HEK293 (cell line): Measurements from ENCODE around the gene MLH3.
A peak's percentile ranks its signal among the peaks of the same experiment; 100 is the strongest.

Experiments used
- CTCF ChIA-PET: fragments of 350-600 bp; formaldehyde crosslinking; extraction: SDS; loops from one replicate; lab custom pipeline; 2021; ENCODE audit warnings: antibody characterized with exemption; lab: Yijun Ruan, JAX
- POLR2A ChIA-PET: fragments of 300-600 bp; formaldehyde crosslinking; extraction: SDS; loops from one replicate; lab custom pipeline; 2020; ENCODE audit warnings: antibody characterized with exemption, inconsistent platforms; lab: Yijun Ruan, JAX
- H3K27ac ChIP-seq: fragments of 200-500 bp; sonication (Bioruptor generic); 2 replicates; pipeline ENCODE4 v1.5.1; 2014; ENCODE audit warnings: low read depth, low read length, control low read depth, inconsistent platforms; ENCODE audit errors: extremely low read depth
- H3K36me3 ChIP-seq, 2 experiments: fragments of 200-500 bp in 1 of 2; sonication (Bioruptor generic) in 1 of 2; 1 replicate in 1 of 2; 2 replicates in 1 of 2; pipeline ENCODE4 v1.5.1; 2014 to 2017; ENCODE audit warnings: inconsistent platforms in 2 of 2, low read length in 2 of 2; ENCODE audit not compliant: control insufficient read depth in 2 of 2, insufficient read depth in 1 of 2
- H3K4me1 ChIP-seq: fragments of 200-500 bp; sonication (Bioruptor generic); 2 replicates; pipeline ENCODE4 v1.5.1; 2014; ENCODE audit warnings: mild to moderate bottlenecking, low read length, inconsistent platforms; ENCODE audit not compliant: control insufficient read depth, insufficient read depth
- H3K4me3 ChIP-seq: 2 replicates; pipeline ENCODE4 v1.5.1; 2011; ENCODE audit warnings: low read depth, mild to moderate bottlenecking, control low read depth, low read length, moderate library complexity
- H3K9me3 ChIP-seq: fragments of 200-500 bp; sonication (Bioruptor generic); 2 replicates; pipeline ENCODE4 v1.5.1; 2014; ENCODE audit warnings: low read depth, low read length, inconsistent platforms; ENCODE audit not compliant: control insufficient read depth, insufficient read depth
- GFI1B ChIP-seq: fragments of 450-650 bp; formaldehyde crosslinking; IDR thresholded peaks from 2 replicates; pipeline ENCODE4 v1.5.1; 2016; ENCODE audit warnings: missing biosample characterization, missing genetic modification characterization
- GLIS2 ChIP-seq: fragments of 450-650 bp; formaldehyde crosslinking; IDR thresholded peaks from 2 replicates; pipeline ENCODE4 v1.5.1; 2016; ENCODE audit warnings: missing biosample characterization, missing genetic modification characterization
- KLF7 ChIP-seq: fragments of 450-650 bp; formaldehyde crosslinking; IDR thresholded peaks from 2 replicates; pipeline ENCODE4 v1.5.1; 2016; ENCODE audit warnings: missing biosample characterization, missing genetic modification characterization, borderline replicate concordance
- KLF9 ChIP-seq: fragments of 450-650 bp; formaldehyde crosslinking; IDR thresholded peaks from 2 replicates; pipeline ENCODE4 v1.5.1; 2016; ENCODE audit warnings: missing biosample characterization, missing genetic modification characterization, low read depth
- SCRT2 ChIP-seq: fragments of 450-650 bp; formaldehyde crosslinking; IDR thresholded peaks from 2 replicates; pipeline ENCODE4 v1.5.1; 2016; ENCODE audit warnings: missing biosample characterization, missing genetic modification characterization
- ZBTB1 ChIP-seq: fragments of 450-650 bp; formaldehyde crosslinking; IDR thresholded peaks from 2 replicates; pipeline ENCODE4 v1.5.1; 2016; ENCODE audit warnings: missing biosample characterization, missing genetic modification characterization
- ZBTB21 ChIP-seq: fragments of 450-650 bp; formaldehyde crosslinking; IDR thresholded peaks from 2 replicates; pipeline ENCODE4 v1.5.1; 2017; ENCODE audit warnings: missing biosample characterization, missing genetic modification characterization
- ZBTB7A ChIP-seq: fragments of 450-650 bp; formaldehyde crosslinking; IDR thresholded peaks from 2 replicates; pipeline ENCODE4 v1.5.1; 2016; ENCODE audit warnings: low read depth, missing biosample characterization, missing genetic modification characterization
- ZIC2 ChIP-seq: fragments of 450-650 bp; formaldehyde crosslinking; IDR thresholded peaks from 2 replicates; pipeline ENCODE4 v1.5.1; 2016; ENCODE audit warnings: missing biosample characterization, missing genetic modification characterization
- ZNF10 ChIP-seq: fragments of 450-650 bp; formaldehyde crosslinking; IDR thresholded peaks from 2 replicates; pipeline ENCODE4 v1.5.1; 2017; ENCODE audit warnings: missing biosample characterization, missing genetic modification characterization
- ZNF138 ChIP-seq: fragments of 450-650 bp; formaldehyde crosslinking; IDR thresholded peaks from 2 replicates; pipeline ENCODE4 v1.5.1; 2016; ENCODE audit warnings: missing biosample characterization, missing genetic modification characterization, borderline replicate concordance
- ZNF174 ChIP-seq: fragments of 450-650 bp; formaldehyde crosslinking; IDR thresholded peaks from 2 replicates; pipeline ENCODE4 v1.5.0; 2017; ENCODE audit warnings: missing biosample characterization, mild to moderate bottlenecking, missing genetic modification characterization
- ZNF23 ChIP-seq: fragments of 450-650 bp; formaldehyde crosslinking; IDR thresholded peaks from 2 replicates; pipeline ENCODE4 v1.5.1; 2016; ENCODE audit warnings: missing biosample characterization, missing genetic modification characterization, borderline replicate concordance
- ZNF26 ChIP-seq: fragments of 450-650 bp; formaldehyde crosslinking; IDR thresholded peaks from 2 replicates; pipeline ENCODE4 v1.5.1; 2016; ENCODE audit warnings: missing biosample characterization, missing genetic modification characterization
- ZNF280C ChIP-seq: fragments of 450-650 bp; formaldehyde crosslinking; IDR thresholded peaks from 2 replicates; pipeline ENCODE4 v1.5.1; 2016; ENCODE audit warnings: missing biosample characterization, missing genetic modification characterization
- ZNF341 ChIP-seq: fragments of 450-650 bp; formaldehyde crosslinking; IDR thresholded peaks from 2 replicates; pipeline ENCODE4; 2016; ENCODE audit warnings: low read depth, missing biosample characterization, missing genetic modification characterization
- ZNF350 ChIP-seq: fragments of 450-650 bp; formaldehyde crosslinking; IDR thresholded peaks from 2 replicates; pipeline ENCODE4 v1.5.0; 2017; ENCODE audit warnings: missing biosample characterization, mild to moderate bottlenecking, missing genetic modification characterization
- ZNF398 ChIP-seq: fragments of 450-650 bp; formaldehyde crosslinking; IDR thresholded peaks from 2 replicates; pipeline ENCODE4 v1.5.1; 2017; ENCODE audit warnings: missing biosample characterization, missing genetic modification characterization
- ZNF449 ChIP-seq: fragments of 450-650 bp; formaldehyde crosslinking; IDR thresholded peaks from 2 replicates; pipeline ENCODE4 v1.5.1; 2017; ENCODE audit warnings: missing biosample characterization, mild to moderate bottlenecking, missing genetic modification characterization, moderate library complexity
- ZNF645 ChIP-seq: fragments of 450-650 bp; formaldehyde crosslinking; IDR thresholded peaks from 2 replicates; pipeline ENCODE4; 2016; ENCODE audit warnings: missing biosample characterization, missing genetic modification characterization
- ZNF654 ChIP-seq: fragments of 450-650 bp; formaldehyde crosslinking; IDR thresholded peaks from 2 replicates; pipeline ENCODE4 v1.5.1; 2016; ENCODE audit warnings: low read depth, missing biosample characterization, missing genetic modification characterization
- ZNF664 ChIP-seq: fragments of 450-650 bp; formaldehyde crosslinking; IDR thresholded peaks from 2 replicates; pipeline ENCODE4 v1.5.1; 2016; ENCODE audit warnings: missing biosample characterization, missing genetic modification characterization
- ZNF707 ChIP-seq: fragments of 450-650 bp; formaldehyde crosslinking; IDR thresholded peaks from 2 replicates; pipeline ENCODE4 v1.5.1; 2016; ENCODE audit warnings: missing biosample characterization, missing genetic modification characterization
- ZSCAN23 ChIP-seq: fragments of 450-650 bp; formaldehyde crosslinking; IDR thresholded peaks from 2 replicates; pipeline ENCODE4 v1.5.1; 2016; ENCODE audit warnings: missing biosample characterization, missing genetic modification characterization
- ZXDB ChIP-seq: fragments of 450-650 bp; formaldehyde crosslinking; IDR thresholded peaks from 2 replicates; pipeline ENCODE4 v1.5.1; 2016; ENCODE audit warnings: missing biosample characterization, missing genetic modification characterization

Gene MLH3

GRCh38 chr14:75094896-75095295 lies 43.6 kb upstream of the MLH3 start:
- POLR2A ChIA-PET: no interaction called here
- Histone ChIP-seq H3K9me3 (no peaks in the 10 kb centered on the region), H3K4me1 (no peaks in the 10 kb centered on the region), H3K36me3 (peaks cover 75 to 87% of the 10 kb centered on the region in 2 experiments), H3K27ac (no peak overlapping the region), H3K4me3 (no peak overlapping the region)
- CTCF ChIA-PET: interaction anchor here (0.5 to 0.6 kb wide), 2 partner anchors 34 to 216 kb away, joined by 3 to 4 read pairs; no protein-coding TSS in a partner anchor
- TF ChIP-seq ZBTB21 (tag by site-specific recombination): no peak
- TF ChIP-seq ZNF10 (tag by site-specific recombination): no peak
- TF ChIP-seq ZNF707 (tag by site-specific recombination): no peak
- TF ChIP-seq ZNF654 (tag by site-specific recombination): no peak
- TF ChIP-seq GFI1B: no peak
- no peak for TF ChIP-seq ZNF350 (tag by site-specific recombination)
- TF ChIP-seq ZNF341 (tag by site-specific recombination): no peak

- CTCF ChIA-PET: interaction anchor here (0.7 to 7.5 kb wide), 2 partner anchors 146 to 399 kb away, joined by 3 to 66 read pairs; no protein-coding TSS in a partner anchor
- no peak overlapping the region for H3K27ac ChIP-seq
- peaks cover 65 to 77% of the 10 kb centered on the region in 2 experiments for H3K36me3 ChIP-seq
These were observed 41.4 kb upstream of the MLH3 start for GRCh38 chr14:75092698-75093097.

GRCh38 chr14:75091251-75091650 lies 40.0 kb upstream of the MLH3 start:
- Histone ChIP-seq H3K4me3 (no peak overlapping the region), H3K9me3 (no peaks in the 10 kb centered on the region), H3K4me1 (no peaks in the 10 kb centered on the region), H3K27ac (no peak overlapping the region), H3K36me3 (peaks cover 65 to 77% of the 10 kb centered on the region in 2 experiments)
- POLR2A ChIA-PET: interaction anchor here (0.6 kb wide), 1 partner anchor 168 kb away, joined by 3 read pairs; the partner anchor contains the start of gene RPS6KL1
- CTCF ChIA-PET: interaction anchor here (0.7 to 7.5 kb wide), 3 partner anchors 116 to 231 kb away, joined by 3 to 86 read pairs (median 66); no protein-coding TSS in a partner anchor
- TF ChIP-seq ZNF280C (tag by site-specific recombination): no peak
- no peak for TF ChIP-seq GLIS2 (tag by site-specific recombination)
- TF ChIP-seq ZNF449: no peak
- no peak for TF ChIP-seq ZNF26
- TF ChIP-seq ZNF398 (tag by site-specific recombination): no peak
- TF ChIP-seq ZNF664 (tag by site-specific recombination): no peak
- no peak for TF ChIP-seq ZBTB7A (tag by site-specific recombination)
- no peak for TF ChIP-seq ZNF645 (tag by site-specific recombination)
- TF ChIP-seq SCRT2 (tag by site-specific recombination): no peak
- no peak for TF ChIP-seq ZNF174 (tag by site-specific recombination)
- no peak for TF ChIP-seq ZXDB (tag by site-specific recombination)
- TF ChIP-seq ZNF23 (tag by site-specific recombination): no peak
- TF ChIP-seq ZBTB1: no peak
- TF ChIP-seq ZNF138 (tag by site-specific recombination): no peak
- no peak for TF ChIP-seq KLF7 (tag by site-specific recombination)
- TF ChIP-seq ZSCAN23 (tag by site-specific recombination): no peak

More at GRCh38 chr14:75092698-75093097, 41.4 kb upstream of the MLH3 start:
- Histone ChIP-seq H3K4me1 (no peaks in the 10 kb centered on the region), H3K9me3 (no peaks in the 10 kb centered on the region), H3K4me3 (no peak overlapping the region)
- POLR2A ChIA-PET: no interaction called here
- TF ChIP-seq ZIC2 (tag by site-specific recombination) (peak; percentile 28; the same call in 1 of the 2 replicates), KLF9 (tag by site-specific recombination) (no peak)
